Measurements from ENCODE around the gene RGPD8.
"Not testable (repeated sequence)": the region's sequence is repeated elsewhere in the genome, so short reads cannot be mapped to it uniquely, and the experiment has no call there.

The RGPD8 gene

GRCh38 chr2:112434890-112435715 lies 1.7 kb upstream of the RGPD8 start:
- not testable (repeated sequence) for DNase-seq

GRCh38 chr2:112433932-112434730 lies 686 bp upstream of the RGPD8 start:
- DNase-seq, result no peak

- not testable (repeated sequence) for DNase-seq
Observed at GRCh38 chr2:112432735-112433479, 538 bp downstream of the RGPD8 start.

GRCh38 chr2:112432390-112432734 lies 1.1 kb downstream of the RGPD8 start:
- not testable (repeated sequence) for DNase-seq

GRCh38 chr2:112431587-112432295 lies 1.7 kb downstream of the RGPD8 start:
- not testable (repeated sequence) for DNase-seq

GRCh38 chr2:112424553-112424952 lies 8.9 kb downstream of the RGPD8 start:
- DNase-seq, result not testable (repeated sequence)

GRCh38 chr2:112416860-112417259 lies 16.6 kb downstream of the RGPD8 start:
- not testable (repeated sequence) for DNase-seq

- not testable (repeated sequence) for DNase-seq
Observed at GRCh38 chr2:112360055-112360454, 73.4 kb downstream of the RGPD8 start.

GRCh38 chr2:112354335-112354734 lies 79.1 kb downstream of the RGPD8 start:
- DNase-seq, result not testable (repeated sequence)

GRCh38 chr2:112352809-112353603 lies 80.4 kb downstream of the RGPD8 start:
- not testable (repeated sequence) for DNase-seq

GRCh38 chr2:112352292-112352691 lies 81.2 kb downstream of the RGPD8 start:
- DNase-seq, result not testable (repeated sequence)

GRCh38 chr2:112345030-112346027 lies 88.1 kb downstream of the RGPD8 start:
- DNase-seq, result no peak

- DNase-seq, result no peak
Observed at GRCh38 chr2:112343827-112344585, 89.4 kb downstream of the RGPD8 start.

- no peak for DNase-seq
Observed at GRCh38 chr2:112342067-112342550, 91.3 kb downstream of the RGPD8 start.

GRCh38 chr2:112340475-112341267 lies 92.8 kb downstream of the RGPD8 start:
- DNase-seq, result no peak

GRCh38 chr2:112339986-112340385 lies 93.5 kb downstream of the RGPD8 start:
- no peak for DNase-seq

GRCh38 chr2:112335600-112335999 lies 97.8 kb downstream of the RGPD8 start:
- DNase-seq, result no peak

GRCh38 chr2:112332123-112332696 lies 101.2 kb downstream of the RGPD8 start:
- no peak for DNase-seq
